HuH-7 (cell line): ENCODE data around the gene CC2D2B.
"Not testable (repeated sequence)": the region's sequence is repeated elsewhere in the genome, so short reads cannot be mapped to it uniquely, and the experiment has no call there.

Source experiments
- DNase-seq: peaks from one replicate; pipeline ENCODE4 v3.0.0; 2011; ENCODE audit warnings: low spot score

Gene CC2D2B, protein sequence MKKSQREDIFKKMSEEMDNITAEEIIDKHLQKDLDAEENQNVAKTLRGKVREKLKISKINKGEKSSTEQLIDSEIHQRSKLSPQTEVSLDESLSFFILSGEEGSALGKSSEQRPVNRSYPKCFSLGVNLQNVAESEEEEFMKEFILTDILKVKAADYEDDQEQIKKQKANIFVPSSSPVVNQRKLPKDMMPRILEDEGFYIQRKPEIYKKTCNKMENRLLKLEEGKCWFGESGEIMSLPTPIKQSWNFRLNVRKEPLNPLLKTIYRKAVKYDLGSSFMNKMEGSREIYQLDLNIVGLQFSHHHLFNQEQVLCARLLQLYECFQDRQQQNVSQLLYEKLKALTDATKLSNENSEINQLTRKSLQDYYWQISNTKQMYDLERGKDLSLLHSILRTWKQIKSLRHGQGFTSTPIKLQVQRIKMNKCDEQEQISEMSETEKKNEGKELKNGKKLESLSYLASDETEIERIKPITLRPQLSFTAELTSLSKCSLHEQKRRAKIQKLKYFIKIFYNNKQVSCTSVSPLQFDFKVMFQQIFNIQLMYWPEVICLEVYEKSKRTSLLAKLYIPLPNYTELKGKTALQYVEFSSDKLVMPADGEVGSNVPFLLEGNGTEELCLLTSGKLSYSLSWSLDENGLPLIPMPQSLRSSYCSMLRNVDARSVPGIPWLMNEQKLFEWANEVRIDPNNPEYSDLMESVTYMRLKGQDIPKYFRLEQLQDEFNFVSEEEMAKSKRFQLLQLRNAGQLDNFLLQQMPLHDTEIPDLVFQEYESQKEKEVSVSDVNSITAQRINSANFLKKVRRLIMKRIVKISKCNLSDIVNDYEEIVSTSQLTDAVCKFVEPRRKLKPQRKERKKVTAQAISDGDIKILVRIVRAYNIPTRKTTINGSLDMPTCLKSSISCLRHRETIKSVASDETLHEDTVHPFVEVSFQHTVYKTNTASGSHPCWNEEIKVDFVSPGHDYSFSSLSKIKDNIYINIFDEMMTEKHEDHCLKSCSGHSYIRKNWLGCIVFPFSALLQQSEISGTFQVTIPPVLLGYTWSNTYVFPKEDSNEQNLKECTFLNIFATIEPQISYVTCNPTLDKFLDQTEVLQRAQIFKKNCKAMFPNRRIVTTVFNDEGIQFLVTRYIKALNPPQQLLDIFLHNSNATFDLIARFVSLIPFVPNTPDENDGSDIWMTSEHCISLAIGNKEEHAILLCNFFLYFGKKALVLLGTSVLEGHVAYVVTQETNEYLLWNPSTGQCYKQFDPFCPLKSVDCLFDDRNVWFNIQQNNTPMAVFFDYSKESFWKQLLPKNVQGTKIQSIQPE (N-terminal part only)

DNA sequence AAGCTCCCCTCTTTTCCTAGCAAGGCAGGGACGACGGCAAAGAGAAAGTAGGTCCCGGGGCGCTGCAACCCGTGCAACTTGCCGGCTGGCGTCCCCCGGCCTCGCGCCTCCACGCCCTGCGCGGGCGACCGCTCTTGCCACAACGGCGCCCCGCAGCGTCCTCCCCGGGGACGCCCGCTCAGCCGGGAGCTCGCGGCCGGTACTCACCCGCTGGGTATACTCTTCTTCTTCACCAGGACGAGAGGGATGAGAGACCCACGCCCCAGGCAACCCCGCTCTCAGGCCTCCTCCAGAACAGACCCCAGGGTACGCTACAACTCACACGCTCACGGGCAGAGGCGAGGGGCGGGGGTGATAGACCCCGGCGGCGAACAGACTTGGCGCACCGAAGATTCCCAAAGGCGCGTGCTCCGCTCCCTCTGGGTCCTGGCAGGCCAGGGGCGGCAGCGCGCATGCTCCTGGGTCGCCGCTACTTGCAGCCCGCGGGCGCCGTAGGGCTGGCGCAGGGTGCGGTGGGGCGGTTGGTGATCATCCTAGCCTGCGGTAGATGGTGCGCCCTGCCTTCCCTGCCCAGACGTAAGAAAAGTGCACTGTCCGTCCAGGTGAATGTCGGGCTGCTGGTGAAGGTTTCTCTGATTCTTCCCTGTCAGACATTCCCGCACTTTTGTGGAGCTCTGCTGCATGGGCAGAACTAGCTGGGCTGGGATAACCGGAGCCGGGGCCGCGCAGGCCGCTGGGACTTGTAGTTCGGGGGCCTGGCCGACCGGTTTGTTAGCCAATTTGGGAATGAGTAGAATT, at the start of gene CC2D2B:
TSS of gene CC2D2B (plus strand) at position 520 of the 798 bp plus-strand sequence. CDS start 3,349 bp downstream, outside the sequence.
- peak; percentile 81 for DNase-seq

DNA sequence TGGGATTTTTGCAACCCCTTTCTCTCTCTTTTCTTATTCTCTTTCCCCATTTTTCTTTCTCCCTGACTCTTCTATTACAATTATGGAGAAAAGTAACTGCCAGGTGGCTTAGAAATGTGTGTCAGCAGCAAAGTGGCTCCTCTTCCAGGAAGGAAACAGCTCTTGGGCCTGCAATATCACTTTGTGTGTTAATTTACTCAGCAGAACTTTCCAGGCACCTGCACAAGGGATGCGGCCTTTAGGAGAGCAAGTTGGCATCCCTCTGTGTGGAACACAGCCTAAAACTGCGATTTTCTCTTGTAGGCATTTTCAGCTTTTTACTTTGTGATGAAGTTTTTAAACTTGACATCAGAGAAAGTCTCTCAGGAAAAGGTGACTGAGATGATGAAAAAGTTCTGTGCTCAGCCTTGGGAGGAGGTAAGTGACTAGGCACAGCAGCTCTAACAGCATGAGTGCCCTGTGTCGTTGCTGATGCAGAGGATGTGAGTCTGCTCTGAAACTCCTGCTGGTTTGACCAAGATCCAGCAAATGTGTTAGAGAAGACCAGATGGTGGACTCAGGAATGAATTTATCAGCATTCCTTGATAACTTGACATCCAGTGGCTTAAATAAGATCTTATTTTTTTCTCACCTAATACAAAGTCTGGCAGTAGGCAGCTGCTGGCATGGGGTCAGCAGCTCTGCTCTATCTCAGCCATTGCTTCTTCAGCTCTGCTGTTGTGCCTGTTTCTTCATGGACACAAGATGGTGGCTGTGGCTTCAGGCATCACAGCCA, 47.4 kb upstream of the CC2D2B start:
- no peak for DNase-seq

DNA sequence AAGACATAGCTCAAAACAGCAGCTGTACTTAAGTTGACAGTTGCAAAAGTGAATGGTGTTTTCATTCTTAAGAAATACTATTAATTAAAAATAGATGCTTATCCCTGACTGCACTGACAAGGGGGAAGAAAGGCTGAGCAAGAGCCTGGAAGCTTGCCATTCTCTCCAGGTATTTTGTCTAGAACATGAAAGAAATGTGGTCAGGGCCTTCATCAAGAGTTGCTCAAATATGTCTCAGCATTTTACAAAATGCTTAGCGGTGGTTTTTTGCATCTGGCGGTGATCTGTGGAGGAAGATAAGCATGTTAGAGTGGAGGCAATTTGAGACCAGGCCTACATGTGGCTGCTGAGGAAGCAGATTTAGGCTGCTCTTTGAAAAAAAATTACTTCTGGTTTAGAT, 46.4 kb upstream of the CC2D2B start:
- no peak for DNase-seq

DNA sequence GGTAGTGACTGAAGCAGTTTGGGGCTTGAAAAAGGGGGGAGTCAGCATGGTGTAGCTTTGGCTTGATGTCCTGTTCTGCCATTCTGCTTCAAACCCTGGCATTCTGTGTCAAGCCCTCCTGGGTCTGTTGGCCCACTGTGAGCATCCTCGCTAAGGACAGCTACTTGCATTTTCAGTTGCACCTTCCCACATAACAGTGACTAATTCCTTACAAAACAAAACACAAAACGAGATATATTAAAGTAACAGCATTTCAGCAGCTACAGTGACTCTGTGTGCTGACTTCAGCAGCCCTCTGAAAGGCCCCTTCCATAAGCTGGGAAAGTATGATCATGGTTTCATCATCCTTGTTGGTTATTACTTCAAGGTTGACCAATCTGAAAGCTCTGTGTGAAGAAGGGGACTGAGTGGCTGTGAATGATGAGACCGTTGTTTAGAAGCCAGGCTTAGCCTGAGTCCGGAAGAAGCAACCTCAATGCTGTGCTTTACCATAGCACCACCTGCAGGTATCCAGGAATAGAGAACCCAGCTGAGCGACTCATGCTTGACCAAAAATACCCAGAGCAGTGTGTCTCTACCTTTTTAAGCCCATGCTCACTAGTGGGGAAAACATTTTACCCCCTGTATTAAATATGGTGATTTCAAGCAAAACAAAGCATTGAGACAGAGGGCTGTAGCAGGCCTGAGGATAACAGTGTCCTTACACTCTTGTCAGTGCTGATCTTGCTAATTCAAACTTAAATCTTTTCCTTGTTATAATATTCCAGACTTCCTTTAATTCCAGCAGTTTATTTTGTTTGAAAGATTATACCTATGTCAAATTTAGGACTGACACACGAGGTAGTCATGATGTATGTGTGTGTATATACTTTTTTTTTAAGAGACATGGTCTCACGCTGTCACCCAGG, 42.6 kb upstream of the CC2D2B start:
- peak; percentile 62 for DNase-seq

DNA sequence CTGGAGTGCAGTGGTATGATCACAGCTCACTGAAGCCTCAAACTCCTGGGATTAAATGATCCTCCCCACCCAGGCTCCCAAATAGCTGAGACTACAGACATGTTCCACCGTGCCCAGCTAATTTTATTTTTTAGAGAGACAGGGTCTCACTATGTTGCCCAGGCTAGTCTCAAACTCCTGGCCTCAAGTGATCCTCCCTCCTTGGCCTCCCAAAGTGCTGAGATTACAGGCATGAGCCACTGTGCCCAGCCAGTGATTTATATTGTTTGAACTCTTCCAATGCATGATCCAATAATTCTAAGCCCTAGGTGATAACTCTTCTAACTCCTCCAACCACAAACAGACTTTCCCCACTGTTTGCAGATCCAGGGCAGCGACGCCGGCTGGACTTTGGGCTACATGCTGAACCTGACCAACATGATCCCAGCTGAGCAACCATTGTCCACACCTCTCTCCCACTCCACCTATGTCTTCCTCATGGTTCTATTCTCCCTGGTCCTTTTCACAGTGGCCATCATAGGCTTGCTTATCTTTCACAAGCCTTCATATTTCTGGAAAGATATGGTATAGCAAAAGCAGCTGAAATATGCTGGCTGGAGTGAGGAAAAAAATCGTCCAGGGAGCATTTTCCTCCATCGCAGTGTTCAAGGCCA, 41.8 kb upstream of the CC2D2B start:
- DNase-seq: no peak

DNA sequence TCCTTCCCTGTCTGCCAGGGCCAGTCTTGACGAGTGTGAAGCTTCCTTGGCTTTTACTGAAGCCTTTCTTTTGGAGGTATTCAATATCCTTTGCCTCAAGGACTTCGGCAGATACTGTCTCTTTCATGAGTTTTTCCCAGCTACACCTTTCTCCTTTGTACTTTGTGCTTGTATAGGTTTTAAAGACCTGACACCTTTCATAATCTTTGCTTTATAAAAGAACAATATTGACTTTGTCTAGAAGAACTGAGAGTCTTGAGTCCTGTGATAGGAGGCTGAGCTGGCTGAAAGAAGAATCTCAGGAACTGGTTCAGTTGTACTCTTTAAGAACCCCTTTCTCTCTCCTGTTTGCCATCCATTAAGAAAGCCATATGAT, 41.3 kb upstream of the CC2D2B start:
- DNase-seq: no peak

DNA sequence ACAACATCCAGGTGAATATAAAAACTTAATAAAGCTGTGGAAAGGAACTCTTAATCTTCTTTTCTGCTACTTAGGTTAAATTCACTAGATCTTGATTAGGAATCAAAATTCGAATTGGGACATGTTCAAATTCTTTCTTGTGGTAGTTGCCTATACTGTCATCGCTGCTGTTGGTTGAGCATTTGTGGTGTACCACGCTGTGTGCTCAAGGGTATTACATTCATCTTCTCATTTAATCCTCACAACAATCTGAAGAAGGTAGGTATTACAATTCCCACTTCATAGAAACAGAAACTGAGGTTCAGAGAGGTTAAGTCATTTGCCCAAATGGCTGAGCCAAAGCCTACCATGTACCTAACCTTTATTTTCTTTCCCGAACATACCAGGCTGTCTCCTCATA, 39.9 kb upstream of the CC2D2B start:
- no peak for DNase-seq

DNA sequence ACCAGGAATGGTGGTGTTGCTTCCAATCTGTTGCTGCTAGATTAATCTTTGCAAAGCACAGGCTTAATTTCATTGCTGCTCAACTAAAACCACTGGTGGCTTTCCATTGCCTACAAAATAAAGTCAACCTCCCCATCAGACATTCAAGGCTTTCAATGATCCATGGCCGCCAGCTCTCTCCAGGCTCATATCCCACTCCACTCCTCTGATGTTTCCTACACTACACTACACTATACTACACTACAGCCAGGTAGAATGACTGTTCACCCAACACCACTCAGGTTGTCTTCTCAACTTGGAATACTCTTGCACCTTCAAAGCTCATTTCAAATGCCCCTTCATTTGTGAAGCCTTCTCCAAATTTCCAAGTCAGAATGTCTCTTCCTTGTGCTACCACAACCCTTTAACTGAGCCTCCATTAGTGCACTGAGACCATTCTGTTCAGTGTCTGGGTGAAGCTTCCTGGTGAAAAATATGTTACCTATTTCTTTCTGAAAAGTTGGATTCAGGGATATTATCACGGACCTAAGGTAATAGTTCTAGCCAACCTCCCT, 35.5 kb upstream of the CC2D2B start:
- DNase-seq: no peak

DNA sequence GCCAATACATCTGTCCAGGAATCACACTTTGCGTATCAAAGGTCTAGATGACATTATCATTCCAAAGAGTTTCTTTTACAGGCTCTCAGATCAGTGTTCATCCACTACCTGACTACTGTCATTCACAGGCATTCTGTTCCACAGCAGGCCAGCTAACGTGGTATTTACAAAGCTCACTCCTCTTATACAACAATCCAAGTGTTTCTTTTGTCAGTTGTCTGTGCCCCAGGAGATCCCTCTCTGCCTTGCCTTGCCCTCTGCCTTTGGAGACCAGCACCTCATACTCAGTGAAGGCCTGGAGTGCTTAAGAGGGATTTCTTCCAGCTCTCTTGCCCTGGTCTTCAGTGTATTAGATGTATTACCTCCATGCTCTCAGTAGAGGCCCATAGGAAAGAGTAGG, 34.6 kb upstream of the CC2D2B start:
- DNase-seq: no peak

DNA sequence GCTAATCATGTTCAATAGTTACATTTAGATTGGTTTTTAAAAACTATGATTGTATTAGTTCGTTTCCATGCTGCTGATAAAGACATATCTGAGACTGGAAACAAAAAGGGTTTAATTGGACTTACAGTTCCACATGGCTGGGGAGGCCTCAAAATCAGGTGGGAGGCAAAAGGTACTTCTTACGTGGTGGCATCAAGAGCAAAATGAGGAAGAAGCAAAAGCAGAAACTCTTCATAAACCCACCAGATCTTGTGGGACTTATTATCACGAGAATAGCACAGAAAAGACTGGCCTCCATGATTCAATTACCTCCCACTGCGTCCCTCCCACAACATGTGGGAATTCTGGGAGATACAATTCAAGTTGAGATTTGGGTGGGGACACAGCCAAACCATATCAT, 34.1 kb upstream of the CC2D2B start:
- DNase-seq: no peak

DNA sequence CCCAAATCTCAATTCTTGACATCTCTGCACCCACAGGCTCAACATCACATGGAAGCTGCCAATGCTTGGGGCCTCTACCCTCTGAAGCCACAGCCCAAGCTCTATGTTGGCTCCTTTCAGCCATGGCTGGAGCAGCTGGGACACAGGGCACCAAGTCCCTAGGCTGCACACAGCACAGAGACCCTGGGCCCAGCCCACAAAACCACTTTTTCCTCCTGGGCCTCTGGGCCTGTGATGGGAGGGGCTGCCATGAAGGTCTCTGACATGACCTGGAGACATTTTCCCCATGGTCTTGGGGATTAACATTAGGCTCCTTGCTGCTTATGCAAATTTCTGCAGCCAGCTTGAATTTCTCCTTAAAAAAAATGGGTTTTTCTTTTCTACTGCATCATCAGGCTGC, 33.0 kb upstream of the CC2D2B start:
- DNase-seq: not testable (repeated sequence)

DNA sequence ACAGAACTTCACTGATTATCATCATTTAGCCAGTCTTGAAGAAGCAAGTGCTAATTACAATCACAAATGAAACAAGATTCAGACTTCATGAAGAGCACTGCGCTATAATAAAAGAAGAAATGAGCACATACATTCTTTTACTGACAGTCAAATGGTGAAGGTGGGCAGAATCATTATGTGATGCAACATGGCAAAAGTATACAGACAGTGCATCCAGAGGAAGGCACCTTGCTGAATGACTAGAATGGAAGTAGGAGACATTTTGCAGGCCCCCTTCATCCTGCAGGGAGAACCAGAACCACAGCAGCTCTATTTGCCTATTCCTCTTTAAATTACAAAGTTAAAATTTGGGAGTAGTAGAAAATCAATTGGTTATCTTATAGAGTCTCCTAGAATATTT, 31.0 kb upstream of the CC2D2B start:
- DNase-seq: no peak

DNA sequence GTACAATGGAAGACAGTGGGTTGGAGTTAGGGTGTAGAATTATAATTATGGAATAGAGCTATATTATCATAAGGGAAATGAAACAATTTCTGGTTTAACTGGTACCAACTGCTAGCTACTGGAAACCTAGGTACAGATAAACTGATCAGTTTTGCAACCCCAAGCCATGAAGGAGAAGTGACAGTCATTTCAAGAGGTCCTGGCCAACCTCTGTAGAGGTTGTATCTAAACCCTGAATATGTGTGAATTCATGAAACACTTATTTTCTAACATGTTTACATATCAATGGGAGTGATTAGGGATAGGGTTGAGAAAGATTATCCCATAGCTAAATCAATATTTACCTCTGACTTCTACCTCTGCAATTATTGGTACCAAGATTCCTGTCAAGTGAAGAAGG, 29.9 kb upstream of the CC2D2B start:
- DNase-seq: no peak

DNA sequence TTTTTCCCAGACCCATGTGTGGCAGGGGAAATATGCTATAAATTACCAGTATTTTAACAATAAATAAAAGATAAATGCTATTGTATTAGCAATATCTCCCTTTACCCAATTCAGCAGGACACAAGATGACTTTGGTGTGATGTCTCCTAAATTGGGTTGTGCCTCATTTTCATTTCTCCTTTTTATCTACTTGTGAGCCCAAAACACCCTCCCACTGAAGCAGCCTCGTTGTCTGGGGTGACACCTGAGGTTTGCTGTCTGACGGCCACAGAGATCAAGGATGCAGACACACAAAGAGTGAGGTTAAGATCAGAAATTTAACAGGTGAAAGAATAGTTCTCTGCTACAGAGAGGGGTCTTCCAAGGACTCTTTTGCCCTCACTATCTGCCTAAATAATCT, 27.1 kb upstream of the CC2D2B start:
- no peak for DNase-seq

DNA sequence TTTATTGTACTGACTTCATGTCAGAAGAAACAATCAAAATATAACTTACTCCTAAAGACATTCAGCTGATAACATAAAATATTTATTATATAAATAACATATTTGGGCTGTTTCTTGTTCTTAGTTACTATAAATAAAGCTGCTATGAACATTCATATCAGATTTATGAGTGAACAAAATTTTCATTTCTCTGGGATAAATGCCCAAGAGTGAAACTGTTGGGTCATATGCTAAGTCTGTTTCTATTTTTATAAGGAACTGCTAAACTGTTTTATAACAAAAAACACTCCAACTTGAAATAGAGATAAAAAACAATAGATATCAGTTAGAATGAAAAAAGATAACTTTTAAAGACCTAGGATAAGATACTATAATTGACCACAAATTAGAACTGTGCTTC, 26.5 kb upstream of the CC2D2B start:
- no peak for DNase-seq

DNA sequence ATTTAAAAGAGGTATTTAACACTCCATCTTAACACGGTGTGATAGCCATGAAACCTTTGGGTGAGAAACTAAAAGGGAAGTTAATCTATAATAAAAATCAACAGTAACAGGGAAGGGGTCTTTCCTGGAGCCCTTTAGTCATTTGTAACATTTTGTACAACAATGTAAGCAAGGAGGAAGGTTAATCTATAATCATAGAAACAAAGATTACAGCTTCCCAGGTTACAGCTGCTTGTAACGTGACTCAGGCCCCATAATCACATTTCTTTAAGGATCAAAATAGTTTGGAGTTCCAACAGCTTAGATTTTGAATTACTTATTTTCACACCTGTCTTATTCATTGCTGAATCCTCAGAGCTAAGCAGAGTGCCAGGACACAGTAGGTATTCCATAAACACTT, 17.9 kb upstream of the CC2D2B start:
- DNase-seq: no peak

DNA sequence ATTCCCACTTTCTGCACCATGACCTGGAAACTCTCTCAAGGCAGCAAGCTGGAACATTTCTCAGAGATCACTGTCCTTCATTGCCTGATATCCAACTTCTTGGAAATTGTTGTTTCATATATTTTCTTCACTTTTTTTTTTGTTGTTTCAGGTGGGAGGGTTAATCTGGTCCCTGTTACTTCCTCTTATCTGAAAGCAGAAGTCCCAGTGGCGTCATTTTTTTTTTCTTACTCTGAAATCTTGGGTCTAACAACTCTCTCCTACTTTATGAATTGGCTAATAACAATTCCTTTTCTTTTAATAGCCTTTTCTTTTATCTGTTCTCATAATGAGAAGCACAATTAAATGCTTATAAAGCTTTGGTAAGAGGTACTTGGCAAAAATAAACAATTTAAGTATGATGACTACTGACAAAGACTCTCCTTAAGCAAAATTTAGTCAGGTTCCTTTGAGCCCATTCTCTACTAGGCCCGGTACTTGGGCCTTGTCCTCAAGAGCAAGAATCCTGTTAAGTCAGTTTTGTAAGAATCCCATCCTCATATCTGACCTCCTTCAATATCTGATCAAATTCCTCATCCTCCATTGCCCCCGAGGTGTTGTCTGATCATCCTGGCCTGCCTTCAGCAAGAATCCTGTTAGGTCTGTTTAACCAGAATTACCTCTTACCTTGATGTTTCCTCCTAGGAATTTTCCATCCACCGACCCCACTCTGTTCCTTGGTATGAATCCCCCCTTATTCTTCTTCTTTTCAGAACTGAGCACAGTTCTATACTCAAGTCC, 11.5 kb upstream of the CC2D2B start:
- no peak for DNase-seq
